ENCODE data around the gene SLC25A42.

SLC25A42 gene

DNA sequence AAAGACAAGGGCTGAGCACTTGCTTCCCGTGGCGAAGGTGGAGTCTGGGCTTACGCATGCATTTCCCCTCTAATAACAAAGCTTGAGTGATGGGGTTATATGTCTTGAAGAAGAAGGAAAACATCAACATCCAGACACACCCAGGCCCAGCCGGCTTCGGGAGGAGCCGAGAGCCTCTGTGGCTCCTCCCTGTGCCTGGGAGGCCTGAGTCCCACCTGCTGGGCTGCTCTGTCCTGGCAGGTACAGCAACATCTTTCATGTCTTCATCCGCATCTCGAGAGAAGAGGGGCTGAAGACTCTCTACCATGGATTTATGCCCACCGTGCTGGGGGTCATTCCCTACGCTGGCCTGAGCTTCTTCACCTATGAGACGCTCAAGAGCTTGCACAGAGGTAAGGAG is 43.9 kb downstream of the SLC25A42 start:
- peaks cover 20% of the 10 kb centered on the region for H3K4me1 ChIP-seq (ENCODE audit: insufficient read depth, insufficient read length)
- H3K9me3 ChIP-seq (ENCODE audit: insufficient read depth, low read length): no peaks in the 10 kb centered on the region
- no peak for DNase-seq (ENCODE audit: low read depth, low spot score)
- TF ChIP-seq SUZ12 (IDR thresholded peaks at IDR 0.05; ENCODE audit: extremely low read depth, insufficient read depth, insufficient read length) (no peak), YY1 (IDR thresholded peaks at IDR 0.05; ENCODE audit: insufficient read depth, insufficient read length) (no peak), ZNF274 (IDR thresholded peaks at IDR 0.05; ENCODE audit: low read depth, low read length) (no peak)
- H3K4me3 ChIP-seq (ENCODE audit: insufficient read length, low read depth): no peak overlapping the region
- H3K36me3 ChIP-seq (ENCODE audit: insufficient read depth, insufficient read length, low read length): no peaks in the 10 kb centered on the region
- H3K27me3 ChIP-seq (ENCODE audit: insufficient read depth, insufficient read length): peaks cover 33% of the 10 kb centered on the region
- H3K9ac ChIP-seq (ENCODE audit: insufficient read length, low read depth): no peak overlapping the region

DNA sequence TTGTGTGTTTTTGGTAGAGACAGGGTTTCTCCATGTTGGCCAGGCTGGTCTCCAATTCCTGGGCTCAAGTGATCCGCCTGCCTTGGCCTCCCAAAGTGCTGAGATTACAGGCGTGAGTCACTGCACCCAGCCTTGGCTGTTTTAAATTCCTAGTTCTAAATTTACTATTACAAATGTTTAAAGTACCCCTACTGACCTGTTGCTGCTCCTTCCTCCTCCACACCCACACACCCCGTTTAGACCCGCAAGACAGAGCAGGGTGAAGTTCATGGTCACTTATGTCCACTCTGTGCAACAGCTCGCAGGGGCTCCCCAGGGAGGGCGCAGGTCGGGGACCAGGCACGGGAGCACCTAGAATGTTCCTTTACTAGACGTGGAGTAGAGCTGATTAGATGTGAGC is 45.8 kb downstream of the SLC25A42 start:
- no peak overlapping the region for H3K9ac ChIP-seq (ENCODE audit: insufficient read length, low read depth)
- peaks cover 19% of the 10 kb centered on the region for H3K4me1 ChIP-seq (ENCODE audit: insufficient read depth, insufficient read length)
- no peaks in the 10 kb centered on the region for H3K36me3 ChIP-seq (ENCODE audit: insufficient read depth, insufficient read length, low read length)
- TF ChIP-seq YY1 (IDR thresholded peaks at IDR 0.05; ENCODE audit: insufficient read depth, insufficient read length): no peak
- TF ChIP-seq ZNF274 (IDR thresholded peaks at IDR 0.05; ENCODE audit: low read depth, low read length): no peak
- TF ChIP-seq SUZ12 (IDR thresholded peaks at IDR 0.05; ENCODE audit: extremely low read depth, insufficient read depth, insufficient read length): no peak
- H3K4me3 ChIP-seq (ENCODE audit: insufficient read length, low read depth): no peak overlapping the region
- no peaks in the 10 kb centered on the region for H3K9me3 ChIP-seq (ENCODE audit: insufficient read depth, low read length)
- no peak for DNase-seq (ENCODE audit: low read depth, low spot score)
- peaks cover 33% of the 10 kb centered on the region for H3K27me3 ChIP-seq (ENCODE audit: insufficient read depth, insufficient read length)

DNA sequence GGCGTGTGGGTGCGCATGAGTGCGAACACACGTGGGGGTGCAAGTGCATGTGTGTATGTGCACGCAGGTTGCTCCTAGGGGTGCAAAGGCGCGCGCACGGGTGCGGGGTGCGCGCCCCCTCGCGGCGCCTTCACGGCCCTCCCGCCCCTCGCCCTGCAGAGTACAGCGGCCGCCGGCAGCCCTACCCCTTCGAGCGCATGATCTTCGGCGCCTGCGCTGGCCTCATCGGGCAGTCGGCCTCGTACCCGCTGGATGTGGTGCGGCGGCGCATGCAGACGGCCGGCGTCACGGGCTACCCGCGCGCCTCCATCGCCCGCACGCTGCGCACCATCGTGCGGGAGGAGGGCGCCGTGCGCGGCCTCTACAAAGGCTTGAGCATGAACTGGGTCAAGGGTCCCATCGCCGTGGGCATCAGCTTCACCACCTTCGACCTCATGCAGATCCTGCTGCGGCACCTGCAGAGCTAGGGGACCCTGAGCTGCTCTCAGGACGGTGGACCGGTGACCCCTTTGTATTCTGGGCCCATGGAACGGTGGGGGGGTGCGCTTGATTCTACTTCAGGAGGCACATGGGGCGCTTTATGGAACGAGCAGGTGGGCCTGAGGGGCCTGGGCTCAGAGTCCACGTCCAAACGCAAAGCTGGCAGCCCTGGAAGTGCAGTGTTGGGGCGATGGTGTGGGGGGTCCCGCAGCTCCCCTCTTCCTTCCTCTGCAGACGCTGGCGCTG is 46.8 kb downstream of the SLC25A42 start:
- H3K4me1 ChIP-seq (ENCODE audit: insufficient read depth, insufficient read length): peaks cover 14% of the 10 kb centered on the region
- no peak overlapping the region for H3K4me3 ChIP-seq (ENCODE audit: insufficient read length, low read depth)
- H3K27me3 ChIP-seq (ENCODE audit: insufficient read depth, insufficient read length): peaks cover 33% of the 10 kb centered on the region
- no peaks in the 10 kb centered on the region for H3K9me3 ChIP-seq (ENCODE audit: insufficient read depth, low read length)
- no peak for DNase-seq (ENCODE audit: low read depth, low spot score)
- no peak for TF ChIP-seq ZNF274 (IDR thresholded peaks at IDR 0.05; ENCODE audit: low read depth, low read length)
- no peak for TF ChIP-seq SUZ12 (IDR thresholded peaks at IDR 0.05; ENCODE audit: extremely low read depth, insufficient read depth, insufficient read length)
- no peak for TF ChIP-seq YY1 (IDR thresholded peaks at IDR 0.05; ENCODE audit: insufficient read depth, insufficient read length)
- H3K9ac ChIP-seq (ENCODE audit: insufficient read length, low read depth): no peak overlapping the region
- H3K36me3 ChIP-seq (ENCODE audit: insufficient read depth, insufficient read length, low read length): no peaks in the 10 kb centered on the region

DNA sequence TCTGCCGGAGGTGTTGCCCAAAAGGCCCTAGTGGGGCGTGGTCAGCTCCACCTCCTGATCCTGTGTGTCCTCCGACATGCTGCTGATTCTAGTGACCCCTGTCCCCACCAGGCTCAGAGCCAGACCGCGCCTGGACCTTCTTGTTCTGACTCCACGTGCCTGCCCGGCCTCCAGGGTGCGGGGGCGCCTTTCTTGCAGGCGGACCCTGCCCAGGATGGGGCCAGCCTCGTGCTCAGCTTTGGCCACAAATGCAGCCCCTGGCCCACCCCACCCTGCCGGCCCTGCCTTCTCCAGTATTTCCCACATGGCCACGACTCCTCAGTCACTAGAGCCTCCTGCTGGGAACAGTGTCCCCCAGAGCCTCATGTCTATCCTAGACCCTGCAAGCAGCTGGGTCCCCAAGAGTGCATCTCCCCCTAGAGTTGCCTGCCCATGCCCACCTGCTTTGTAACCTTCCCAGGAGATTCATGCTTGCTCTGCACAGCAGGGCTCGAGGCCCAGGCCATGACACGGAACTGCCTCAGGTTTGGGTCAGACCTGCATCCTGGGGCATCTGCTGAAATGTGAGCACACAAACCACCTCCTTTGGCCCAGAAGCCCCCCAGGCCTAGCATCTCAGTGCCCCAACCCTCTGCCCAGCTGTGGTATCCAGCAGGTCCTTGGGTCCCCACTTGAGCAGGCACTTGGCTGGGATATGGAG is 47.5 kb downstream of the SLC25A42 start:
- H3K9me3 ChIP-seq (ENCODE audit: insufficient read depth, low read length): no peaks in the 10 kb centered on the region
- no peak for DNase-seq (ENCODE audit: low read depth, low spot score)
- H3K27me3 ChIP-seq (ENCODE audit: insufficient read depth, insufficient read length): peaks cover 33% of the 10 kb centered on the region
- no peak overlapping the region for H3K4me3 ChIP-seq (ENCODE audit: insufficient read length, low read depth)
- TF ChIP-seq ZNF274 (IDR thresholded peaks at IDR 0.05; ENCODE audit: low read depth, low read length): no peak
- TF ChIP-seq SUZ12 (IDR thresholded peaks at IDR 0.05; ENCODE audit: extremely low read depth, insufficient read depth, insufficient read length): no peak
- no peak for TF ChIP-seq YY1 (IDR thresholded peaks at IDR 0.05; ENCODE audit: insufficient read depth, insufficient read length)
- peaks cover 14% of the 10 kb centered on the region for H3K4me1 ChIP-seq (ENCODE audit: insufficient read depth, insufficient read length)
- H3K36me3 ChIP-seq (ENCODE audit: insufficient read depth, insufficient read length, low read length): peaks cover 2% of the 10 kb centered on the region
- no peak overlapping the region for H3K9ac ChIP-seq (ENCODE audit: insufficient read length, low read depth)

DNA sequence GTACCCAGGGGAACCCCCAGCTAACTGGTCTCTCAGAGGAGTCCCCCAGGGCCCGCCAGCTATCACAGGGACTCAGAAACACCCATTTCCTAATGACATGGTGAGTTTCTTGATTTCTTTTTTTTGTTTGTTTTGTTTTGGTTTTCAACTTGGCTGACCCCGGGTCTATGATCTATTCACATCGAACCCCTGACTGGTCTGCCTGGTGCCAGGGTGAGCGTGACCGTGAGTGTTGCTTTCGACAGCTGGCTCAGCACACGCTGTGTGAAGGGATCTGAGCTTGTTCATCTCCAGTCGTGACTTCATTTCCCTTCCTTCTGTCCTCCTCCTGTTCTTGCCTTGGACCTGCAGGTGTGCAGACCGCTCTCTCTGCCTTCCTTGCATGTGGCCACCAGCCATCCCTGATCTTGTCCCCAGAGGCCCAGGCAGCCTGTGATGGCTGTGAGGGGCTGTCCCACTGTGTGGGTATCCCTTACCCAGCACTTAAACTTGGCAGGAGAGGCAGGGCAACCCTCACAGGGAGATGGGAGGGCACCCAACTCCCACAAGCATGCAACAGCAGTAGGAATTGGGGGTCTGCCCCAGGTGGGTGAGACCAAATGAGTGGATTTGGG is 48.3 kb downstream of the SLC25A42 start:
- Histone ChIP-seq H3K27me3 (ENCODE audit: insufficient read depth, insufficient read length) (peaks cover 33% of the 10 kb centered on the region), H3K9ac (ENCODE audit: insufficient read length, low read depth) (no peak overlapping the region), H3K4me3 (ENCODE audit: insufficient read length, low read depth) (no peak overlapping the region), H3K9me3 (ENCODE audit: insufficient read depth, low read length) (no peaks in the 10 kb centered on the region), H3K4me1 (ENCODE audit: insufficient read depth, insufficient read length) (peaks cover 14% of the 10 kb centered on the region), H3K36me3 (ENCODE audit: insufficient read depth, insufficient read length, low read length) (peaks cover 6% of the 10 kb centered on the region)
- no peak for TF ChIP-seq ZNF274 (IDR thresholded peaks at IDR 0.05; ENCODE audit: low read depth, low read length)
- TF ChIP-seq YY1 (IDR thresholded peaks at IDR 0.05; ENCODE audit: insufficient read depth, insufficient read length): no peak
- no peak for TF ChIP-seq SUZ12 (IDR thresholded peaks at IDR 0.05; ENCODE audit: extremely low read depth, insufficient read depth, insufficient read length)
- DNase-seq (ENCODE audit: low read depth, low spot score): no peak

DNA sequence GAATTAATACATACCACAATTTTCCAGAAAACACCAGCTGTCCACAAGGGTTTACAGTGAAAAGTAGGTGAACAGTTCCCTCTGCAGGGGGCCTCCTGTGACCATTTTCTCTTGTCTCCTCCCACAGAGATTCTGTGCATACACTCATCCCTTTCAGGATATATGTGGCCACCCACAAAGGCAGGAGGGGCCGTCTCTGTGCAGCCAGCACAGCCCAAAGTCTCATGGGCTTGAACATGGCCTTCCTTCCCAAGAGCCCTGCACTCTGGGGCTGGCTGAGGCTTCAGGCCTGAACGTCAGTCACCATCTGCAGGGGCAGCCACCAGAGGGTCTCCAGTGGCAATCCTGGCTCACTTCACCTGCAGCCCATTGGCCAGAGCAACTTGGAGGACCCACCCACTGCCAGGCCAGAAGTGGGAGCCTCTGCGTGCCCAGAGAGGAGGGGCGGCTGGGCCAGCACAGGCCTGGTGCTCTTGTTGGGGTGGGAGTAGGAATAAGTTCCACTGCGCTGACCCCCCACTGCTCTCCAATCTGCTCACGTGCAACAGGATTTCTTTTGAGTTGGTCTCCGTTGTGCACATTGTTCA is 49.3 kb downstream of the SLC25A42 start:
- no peak for DNase-seq (ENCODE audit: low read depth, low spot score)
- peaks cover 11% of the 10 kb centered on the region for H3K4me1 ChIP-seq (ENCODE audit: insufficient read depth, insufficient read length)
- peaks cover 33% of the 10 kb centered on the region for H3K27me3 ChIP-seq (ENCODE audit: insufficient read depth, insufficient read length)
- H3K4me3 ChIP-seq (ENCODE audit: insufficient read length, low read depth): no peak overlapping the region
- TF ChIP-seq SUZ12 (IDR thresholded peaks at IDR 0.05; ENCODE audit: extremely low read depth, insufficient read depth, insufficient read length) (no peak), YY1 (IDR thresholded peaks at IDR 0.05; ENCODE audit: insufficient read depth, insufficient read length) (no peak), ZNF274 (IDR thresholded peaks at IDR 0.05; ENCODE audit: low read depth, low read length) (no peak)
- H3K9ac ChIP-seq (ENCODE audit: insufficient read length, low read depth): peak overlapping the region; percentile 53
- no peaks in the 10 kb centered on the region for H3K9me3 ChIP-seq (ENCODE audit: insufficient read depth, low read length)
- H3K36me3 ChIP-seq (ENCODE audit: insufficient read depth, insufficient read length, low read length): peaks cover 7% of the 10 kb centered on the region

DNA sequence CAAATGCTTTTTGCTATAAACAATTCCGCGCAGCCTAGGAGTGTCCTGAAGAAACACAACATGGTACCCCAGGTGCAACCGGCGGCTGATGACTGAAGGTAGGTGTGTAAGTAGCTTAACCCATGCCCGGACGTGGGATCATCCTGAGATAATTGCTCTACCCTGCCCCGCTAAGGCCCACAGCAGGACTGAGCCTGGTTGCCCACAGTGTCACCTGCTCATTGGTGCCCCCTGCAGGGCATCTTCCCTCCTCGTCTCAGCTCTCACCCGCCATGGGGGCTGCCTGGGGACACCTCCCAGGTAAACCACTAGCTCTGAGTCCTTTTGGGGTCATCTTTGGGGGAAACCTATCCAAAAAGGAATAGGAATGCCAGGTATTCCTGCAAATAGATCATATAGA is 52.2 kb downstream of the SLC25A42 start:
- H3K9me3 ChIP-seq (ENCODE audit: insufficient read depth, low read length): no peaks in the 10 kb centered on the region
- DNase-seq (ENCODE audit: low read depth, low spot score): no peak
- peaks cover 14% of the 10 kb centered on the region for H3K27me3 ChIP-seq (ENCODE audit: insufficient read depth, insufficient read length)
- no peak overlapping the region for H3K4me3 ChIP-seq (ENCODE audit: insufficient read length, low read depth)
- H3K36me3 ChIP-seq (ENCODE audit: insufficient read depth, insufficient read length, low read length): peaks cover 25% of the 10 kb centered on the region
- TF ChIP-seq YY1 (IDR thresholded peaks at IDR 0.05; ENCODE audit: insufficient read depth, insufficient read length): no peak
- TF ChIP-seq ZNF274 (IDR thresholded peaks at IDR 0.05; ENCODE audit: low read depth, low read length): no peak
- TF ChIP-seq SUZ12 (IDR thresholded peaks at IDR 0.05; ENCODE audit: extremely low read depth, insufficient read depth, insufficient read length): no peak
- peaks cover 16% of the 10 kb centered on the region for H3K4me1 ChIP-seq (ENCODE audit: insufficient read depth, insufficient read length)
- no peak overlapping the region for H3K9ac ChIP-seq (ENCODE audit: insufficient read length, low read depth)

Data from NT2/D1 (cell line).